Common myeloid progenitor, CD34-positive (primary cell): ENCODE results near the gene SNX9.
A peak's percentile ranks its signal among the peaks of the same experiment; 100 is the strongest.

ENCODE experiments used
- CTCF ChIA-PET: fragments of 350-600 bp; sonication (Branson Sonifier 250); formaldehyde crosslinking; loops from one replicate; lab custom pipeline; 2021; ENCODE audit warnings: antibody characterized with exemption; lab: Charles Lee
- POLR2A ChIA-PET: fragments of 350-600 bp; sonication (Branson Sonifier 250); formaldehyde crosslinking; loops from one replicate; lab custom pipeline; 2021; ENCODE audit warnings: antibody characterized with exemption; lab: Charles Lee
- DNase-seq, 3 donors: peaks; one replicate each; pipeline versions ENCODE4 v3.0.0 to v3.0.0-alpha.2; 2013
- H3K27ac ChIP-seq, 2 experiments: 1 replicate in 1 of 2; 2 replicates in 1 of 2; pipeline ENCODE4 v1.7.0; 2013; ENCODE audit warnings: inconsistent platforms in 2 of 2, low read length in 2 of 2, mild to moderate bottlenecking in 2 of 2, low read depth in 1 of 2, moderate library complexity in 1 of 2; ENCODE audit not compliant: severe bottlenecking in 2 of 2, insufficient read depth in 1 of 2, poor library complexity in 1 of 2
- H3K27me3 ChIP-seq, 5 experiments: replicated peaks in 2 of 5; 1 replicate in 3 of 5; 2 replicates in 2 of 5; pipeline versions ENCODE4 v1.6.1 to v1.7.0; 2013; ENCODE audit warnings: low read length in 4 of 5, mild to moderate bottlenecking in 2 of 5, moderate library complexity in 2 of 5, inconsistent platforms in 1 of 5; ENCODE audit not compliant: insufficient read depth in 5 of 5, control insufficient read depth in 4 of 5
- H3K36me3 ChIP-seq, 4 experiments: 1 replicate in 2 of 4; 2 replicates in 2 of 4; pipeline versions ENCODE4 v1.6.1 to v1.7.0; 2013; ENCODE audit warnings: low read length in 3 of 4, control low read depth in 1 of 4, mild to moderate bottlenecking in 1 of 4; ENCODE audit not compliant: control insufficient read depth in 4 of 4, insufficient read depth in 4 of 4
- H3K4me1 ChIP-seq, 4 experiments: 1 replicate in 3 of 4; 2 replicates in 1 of 4; pipeline versions ENCODE4 v1.6.1 to v1.7.1; 2013; ENCODE audit warnings: low read length in 3 of 4, mild to moderate bottlenecking in 3 of 4, control low read depth in 1 of 4, inconsistent platforms in 1 of 4, moderate library complexity in 1 of 4; ENCODE audit not compliant: control insufficient read depth in 4 of 4, insufficient read depth in 4 of 4; ENCODE audit errors: control extremely low read depth in 1 of 4
- H3K4me3 ChIP-seq, 7 experiments: 1 replicate in 4 of 7; 2 replicates in 3 of 7; pipeline versions ENCODE4 v1.5.1 to v1.7.0; 2013; ENCODE audit warnings: mild to moderate bottlenecking in 7 of 7, low read length in 6 of 7, moderate library complexity in 6 of 7, inconsistent platforms in 2 of 7, low read depth in 2 of 7, control low read depth in 1 of 7; ENCODE audit not compliant: insufficient read depth in 4 of 7, control insufficient read depth in 1 of 7; ENCODE audit errors: extremely low read depth in 1 of 7
- H3K9me3 ChIP-seq, 5 experiments: 1 replicate in 4 of 5; 2 replicates in 1 of 5; pipeline versions ENCODE4 v1.6.1 to v1.7.1; 2013; ENCODE audit warnings: low read length in 4 of 5, mild to moderate bottlenecking in 2 of 5, inconsistent platforms in 1 of 5, low read depth in 1 of 5, moderate library complexity in 1 of 5; ENCODE audit not compliant: control insufficient read depth in 4 of 5, insufficient read depth in 2 of 5; ENCODE audit errors: control extremely low read depth in 1 of 5
- WGBS: methylation state at CpG from one replicate; pipeline ENCODE4 v1.1.5; 2013; ENCODE audit not compliant: insufficient coverage; 5-methylcytosine and 5-hydroxymethylcytosine counted together

SNX9 gene

DNA sequence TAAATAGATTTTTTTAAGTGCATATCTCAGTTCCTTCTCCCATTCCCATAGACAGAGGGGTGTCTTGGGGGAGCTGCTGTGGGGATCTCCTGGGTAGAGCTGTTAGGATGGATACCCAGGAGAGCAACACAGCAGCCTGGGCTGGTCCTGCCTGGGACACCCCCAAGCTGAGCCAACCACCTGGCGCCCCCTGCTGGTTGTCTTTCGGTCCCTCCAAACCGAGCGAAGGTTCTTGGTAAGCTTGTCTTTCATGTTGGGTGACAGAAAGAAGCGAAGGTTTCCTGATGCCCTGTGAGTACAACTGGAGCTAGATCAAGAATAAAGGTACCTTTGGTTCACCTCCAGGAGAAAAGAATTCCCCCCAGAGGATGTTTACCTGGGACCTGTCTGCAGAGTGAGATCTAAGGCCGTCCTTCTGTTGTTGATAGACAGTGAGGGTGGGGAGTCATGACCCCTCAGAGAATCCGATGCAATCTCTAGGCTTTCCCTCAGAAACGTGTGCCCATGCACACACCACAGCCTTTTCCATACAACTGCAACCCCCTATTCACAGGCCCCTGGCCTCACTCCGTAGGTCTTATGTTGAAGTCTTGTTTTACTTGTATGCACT, 50.8 kb downstream of the SNX9 start:
- POLR2A ChIA-PET, result no interaction called here
- Histone ChIP-seq H3K4me3 (no peak overlapping the region), H3K36me3 (peaks cover 11 to 31% (median 18%) of the 10 kb centered on the region in 4 experiments)

DNA sequence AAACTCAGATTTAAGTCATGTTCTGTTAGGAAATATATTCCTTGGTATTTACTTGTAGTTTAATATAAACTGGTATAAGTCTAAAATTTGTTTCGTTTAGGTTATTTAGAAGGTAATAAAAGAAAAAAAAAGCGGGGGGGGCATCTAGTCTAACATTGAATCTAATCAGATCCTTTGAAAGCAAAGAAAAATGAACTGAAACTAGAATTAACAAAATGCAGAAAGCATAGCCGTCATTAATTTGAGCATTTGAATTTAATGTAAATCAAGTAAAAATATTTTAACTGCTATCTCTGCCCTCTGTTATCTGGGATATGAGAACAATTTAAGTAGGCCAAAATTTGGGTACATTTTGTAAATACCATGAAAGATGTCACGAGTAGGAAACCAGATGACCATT, 54.1 kb downstream of the SNX9 start:
- Histone ChIP-seq H3K4me3 (no peak overlapping the region), H3K4me1 (no peaks in the 10 kb centered on the region), H3K27ac (no peak overlapping the region), H3K36me3 (peaks cover 7 to 16% (median 10%) of the 10 kb centered on the region in 4 experiments), H3K9me3 (no peaks in the 10 kb centered on the region), H3K27me3 (no peaks in the 10 kb centered on the region)
- ChIA-PET CTCF (interaction anchor here (1.1 to 5.9 kb wide), 3 partner anchors 10 to 121 kb away, joined by 3 to 82 read pairs (median 4); no protein-coding TSS in a partner anchor), POLR2A (no interaction called here)
- DNase-seq, result no peak
- WGBS, result 100% methylated on average over 1 of the region's 4 CpGs

More for the DNA sequence above, 50.8 kb downstream of the SNX9 start:
- Histone ChIP-seq H3K4me1 (no peaks in the 10 kb centered on the region), H3K9me3 (no peaks in the 10 kb centered on the region), H3K27me3 (no peaks in the 10 kb centered on the region), H3K27ac (no peak overlapping the region)
- 72% methylated on average over 5 of the region's 9 CpGs for WGBS
- CTCF ChIA-PET, result interaction anchor here (0.6 to 5.9 kb wide), 26 partner anchors 9 to 858 kb away, joined by 3 to 82 read pairs (median 5); no protein-coding TSS in a partner anchor
- peak; percentile 72 to 82 (median 77) for DNase-seq

DNA sequence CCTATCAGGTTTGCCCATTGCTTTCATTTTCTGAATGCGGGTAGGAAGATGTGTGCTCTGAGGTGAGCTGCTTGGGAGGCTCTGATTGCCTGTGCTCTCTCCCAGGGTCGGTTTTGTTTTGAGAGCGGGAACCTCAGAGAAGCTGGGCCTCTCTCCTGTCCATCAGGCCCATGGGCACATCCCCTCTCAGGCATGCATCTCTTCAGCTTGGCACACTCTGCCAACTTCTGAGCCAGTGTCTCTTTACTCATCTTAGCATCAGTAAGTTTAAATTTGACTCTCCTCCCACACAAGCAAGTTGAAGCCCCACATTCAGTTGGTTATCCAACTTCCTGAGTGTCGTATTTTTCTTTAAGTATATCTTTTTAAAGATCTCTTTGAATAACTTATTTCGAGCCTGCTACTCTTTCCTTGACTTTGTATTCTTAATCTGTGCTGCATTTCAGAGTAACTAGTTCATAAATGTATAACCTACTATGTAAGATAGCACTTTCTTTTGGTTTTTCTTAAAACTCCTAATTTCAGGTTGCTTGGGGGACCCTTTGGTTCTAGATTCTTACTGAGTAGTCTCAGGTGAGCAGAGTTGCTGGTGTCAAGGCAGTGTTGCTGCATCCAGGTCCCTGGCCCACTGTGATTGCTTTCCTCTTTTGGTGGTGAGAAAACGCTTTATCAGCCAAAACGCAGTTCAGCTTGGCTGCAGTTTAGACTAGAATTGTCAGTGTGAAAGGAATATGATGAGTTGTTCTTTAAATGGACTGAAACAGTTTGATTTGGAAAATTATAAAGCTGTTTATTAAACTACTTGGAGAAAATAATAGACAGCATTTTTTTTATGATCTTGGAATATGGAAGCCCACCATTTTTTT, 54.8 kb downstream of the SNX9 start:
- Histone ChIP-seq H3K4me1 (no peaks in the 10 kb centered on the region), H3K27me3 (no peaks in the 10 kb centered on the region), H3K36me3 (peaks cover 7 to 20% (median 9%) of the 10 kb centered on the region in 4 experiments), H3K9me3 (no peaks in the 10 kb centered on the region), H3K27ac (no peak overlapping the region), H3K4me3 (no peak overlapping the region)
- WGBS, result 100% methylated on average over 4 of the region's 7 CpGs
- ChIA-PET POLR2A (no interaction called here), CTCF (interaction anchor here (1.1 to 5.9 kb wide), 3 partner anchors 9 to 121 kb away, joined by 3 to 82 read pairs (median 4); no protein-coding TSS in a partner anchor)
- no peak for DNase-seq

DNA sequence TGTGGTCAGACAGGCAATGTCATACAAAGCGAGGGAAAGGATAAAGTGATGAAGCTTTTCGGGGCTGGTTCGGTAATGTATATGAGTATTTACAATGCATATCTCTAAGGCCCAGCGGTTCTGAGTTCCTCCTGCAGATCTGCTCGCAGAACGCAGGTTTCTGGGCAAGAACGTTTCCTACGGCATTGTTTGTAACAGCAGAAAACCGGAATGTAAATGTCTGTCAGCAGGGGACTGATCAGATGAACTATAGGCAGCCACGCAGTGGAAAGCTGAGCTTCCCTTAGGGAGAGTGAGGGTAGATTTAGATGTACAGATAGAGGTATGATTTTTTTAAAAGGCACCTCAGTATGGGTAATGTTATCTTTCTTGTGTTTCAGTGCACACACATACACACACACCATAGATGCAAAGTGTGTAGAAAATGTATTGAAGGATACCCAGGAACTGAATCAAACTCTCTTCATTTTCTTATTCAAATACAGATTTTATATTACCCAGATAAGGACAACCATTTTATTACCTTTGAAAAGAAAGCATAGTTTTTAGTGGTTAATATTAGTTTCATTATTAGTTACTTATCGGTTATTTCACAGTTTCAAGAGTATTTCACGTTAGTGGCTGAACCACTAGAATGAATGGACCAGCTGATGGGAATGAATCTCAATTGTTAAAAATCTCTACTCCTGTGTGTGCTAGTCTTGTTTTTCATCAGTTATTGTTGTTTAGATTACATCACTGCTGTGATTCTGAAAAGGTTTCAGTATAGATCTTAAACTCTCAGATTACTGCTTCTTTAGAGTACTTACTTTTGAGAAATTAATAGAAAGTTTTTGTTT, 56.2 kb downstream of the SNX9 start:
- 98% methylated on average over 12 of the region's 12 CpGs for WGBS

GRCh38 chr6:157879873-157880254, 56.8 kb downstream of the SNX9 start:
- no peak overlapping the region for H3K27ac ChIP-seq
- no peak overlapping the region for H3K4me3 ChIP-seq
- peaks cover 3 to 20% (median 8%) of the 10 kb centered on the region in 4 experiments for H3K36me3 ChIP-seq
- DNase-seq, result no peak
- no peaks in the 10 kb centered on the region for H3K9me3 ChIP-seq
- CTCF ChIA-PET, result interaction anchor here (0.9 to 2.7 kb wide), 6 partner anchors 10 to 152 kb away, joined by 3 to 7 read pairs (median 4); no protein-coding TSS in a partner anchor
- 100% methylated on average over 1 of the region's 2 CpGs for WGBS
- POLR2A ChIA-PET, result no interaction called here
- peaks cover 0 to 5% (median 4%) of the 10 kb centered on the region in 4 experiments for H3K4me1 ChIP-seq
- H3K27me3 ChIP-seq, result no peaks in the 10 kb centered on the region

More for the DNA sequence above, 56.2 kb downstream of the SNX9 start:
- H3K27ac ChIP-seq, result no peak overlapping the region
- no peaks in the 10 kb centered on the region for H3K4me1 ChIP-seq
- no peaks in the 10 kb centered on the region for H3K27me3 ChIP-seq
- POLR2A ChIA-PET, result no interaction called here
- H3K9me3 ChIP-seq, result no peaks in the 10 kb centered on the region
- DNase-seq, result no peak
- H3K36me3 ChIP-seq, result peaks cover 5 to 20% (median 8%) of the 10 kb centered on the region in 4 experiments
- no peak overlapping the region for H3K4me3 ChIP-seq
- CTCF ChIA-PET, result interaction anchor here (0.9 to 2.7 kb wide), 6 partner anchors 10 to 153 kb away, joined by 3 to 7 read pairs (median 4); no protein-coding TSS in a partner anchor

- ChIA-PET POLR2A (no interaction called here), CTCF (interaction anchor here (0.6 to 2.7 kb wide), 8 partner anchors 9 to 146 kb away, joined by 3 to 7 read pairs (median 4); no protein-coding TSS in a partner anchor)
- Histone ChIP-seq H3K4me3 (no peak overlapping the region), H3K27me3 (no peaks in the 10 kb centered on the region), H3K27ac (no peak overlapping the region), H3K4me1 (peaks cover 0 to 12% (median 6%) of the 10 kb centered on the region in 4 experiments), H3K9me3 (no peaks in the 10 kb centered on the region), H3K36me3 (peaks cover 3 to 15% (median 3%) of the 10 kb centered on the region in 4 experiments)
- no peak for DNase-seq
- 40% methylated on average over 3 of the region's 3 CpGs for whole genome bisulfite sequencing
Measured at GRCh38 chr6:157880534-157880933, 57.5 kb downstream of the SNX9 start.
